Measurements from ENCODE around the gene TMEM229B. TPM values are rescaled to one million over a fixed set of nuclear protein-coding genes. Genes with fewer than 3 reads are reported as not detected.

Gene TMEM229B
- total and polyA plus RNA-seq, 4 donors: 1.5 to 4.5 (median 2.5) TPM

GRCh38 chr14:67468378-67468730 is 20.2 kb downstream of the TMEM229B start:
- no peak overlapping the region for H3K4me3 ChIP-seq
- no peaks in the 10 kb centered on the region for H3K9me3 ChIP-seq (ENCODE audit: control insufficient read depth in 4 of 4, insufficient read depth in 3 of 4, low read length in 3 of 4)
- peaks cover 0 to 3% (median 0%) of the 10 kb centered on the region in 3 donors for H3K27me3 ChIP-seq (ENCODE audit: control insufficient read depth in 3 of 3, insufficient read depth in 3 of 3, low read length in 2 of 3)
- H3K9ac ChIP-seq (ENCODE audit: insufficient read depth in 1 of 2, low read length in 2 of 2): no peak overlapping the region
- no peak for TF ChIP-seq CTCF (IDR thresholded peaks at IDR 0.05; ENCODE audit: control extremely low read depth, extremely low read depth)
- no peaks in the 10 kb centered on the region for H3K36me3 ChIP-seq (ENCODE audit: control insufficient read depth in 4 of 4, insufficient read depth in 4 of 4, low read length in 4 of 4)
- 83 to 88% methylated on average over 6 of the region's 6 CpGs for WGBS, 2 donors
- ATAC-seq (ENCODE audit: insufficient read depth, low FRiP score) (no peak), DNase-seq (no peak)
- H3K27ac ChIP-seq (ENCODE audit: low read depth in 1 of 2, low read length in 1 of 2): no peak overlapping the region
- H3K4me1 ChIP-seq (ENCODE audit: control insufficient read depth in 5 of 5, insufficient read depth in 5 of 5, low read length in 5 of 5): no peaks in the 10 kb centered on the region

DNA sequence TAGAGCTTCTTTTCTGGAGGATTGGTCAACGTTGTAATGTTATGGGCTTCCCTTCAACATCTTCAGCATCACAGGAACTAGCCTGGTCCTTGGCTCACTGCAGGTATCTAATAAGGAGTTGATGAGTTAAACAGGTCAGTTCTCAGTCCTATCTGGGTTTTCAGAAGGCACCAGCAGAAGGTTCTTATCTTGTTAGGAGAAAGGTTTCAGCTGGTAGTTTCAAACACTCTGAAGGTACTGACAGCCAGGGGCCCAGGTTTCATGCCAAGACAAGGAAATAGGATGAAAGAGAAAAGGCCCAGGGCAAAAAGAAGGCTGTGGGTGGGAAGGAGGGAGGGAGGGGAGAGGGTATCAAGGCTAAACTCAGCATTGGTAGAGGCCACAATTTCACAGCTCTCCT is 21.4 kb downstream of the TMEM229B start:
- Histone ChIP-seq H3K9ac (ENCODE audit: insufficient read depth in 1 of 2, low read length in 2 of 2) (no peak overlapping the region), H3K9me3 (ENCODE audit: control insufficient read depth in 4 of 4, insufficient read depth in 3 of 4, low read length in 3 of 4) (no peaks in the 10 kb centered on the region), H3K4me1 (ENCODE audit: control insufficient read depth in 5 of 5, insufficient read depth in 5 of 5, low read length in 5 of 5) (no peaks in the 10 kb centered on the region), H3K27ac (ENCODE audit: low read depth in 1 of 2, low read length in 1 of 2) (no peak overlapping the region), H3K4me3 (no peak overlapping the region), H3K27me3 (ENCODE audit: control insufficient read depth in 3 of 3, insufficient read depth in 3 of 3, low read length in 2 of 3) (peaks cover 0 to 3% (median 0%) of the 10 kb centered on the region in 3 donors), H3K36me3 (ENCODE audit: control insufficient read depth in 4 of 4, insufficient read depth in 4 of 4, low read length in 4 of 4) (no peaks in the 10 kb centered on the region)
- ATAC-seq (ENCODE audit: insufficient read depth, low FRiP score) (no peak), DNase-seq (no peak)
- 79 to 93% methylated on average over 1 of the region's 1 CpG for WGBS, 2 donors
- TF ChIP-seq CTCF (IDR thresholded peaks at IDR 0.05; ENCODE audit: control extremely low read depth, extremely low read depth): no peak

DNA sequence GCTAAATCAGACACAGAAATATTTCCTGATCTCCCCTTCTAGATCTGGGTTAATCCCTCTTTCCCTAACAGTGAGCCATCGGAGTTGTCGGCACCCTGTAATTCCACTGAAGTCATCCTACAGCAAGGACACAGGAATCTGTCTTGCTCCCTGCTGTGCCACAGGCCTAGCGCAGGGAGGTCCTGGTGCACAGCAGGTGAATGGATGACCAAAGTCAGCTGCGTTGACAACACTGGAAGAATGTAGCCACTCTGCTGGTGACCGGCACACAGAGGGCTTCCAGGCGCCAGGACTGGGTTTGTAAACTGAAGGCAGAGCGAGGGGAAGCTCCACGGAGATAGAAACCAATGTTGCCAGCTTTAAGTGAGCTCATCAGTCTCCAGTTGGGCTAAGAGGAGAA is 23.6 kb downstream of the TMEM229B start:
- TF ChIP-seq CTCF (IDR thresholded peaks at IDR 0.05; ENCODE audit: control extremely low read depth, extremely low read depth): no peak
- Histone ChIP-seq H3K9me3 (ENCODE audit: control insufficient read depth in 4 of 4, insufficient read depth in 3 of 4, low read length in 3 of 4) (no peaks in the 10 kb centered on the region), H3K36me3 (ENCODE audit: control insufficient read depth in 4 of 4, insufficient read depth in 4 of 4, low read length in 4 of 4) (no peaks in the 10 kb centered on the region), H3K27ac (ENCODE audit: low read depth in 1 of 2, low read length in 1 of 2) (no peak overlapping the region), H3K4me3 (no peak overlapping the region), H3K4me1 (ENCODE audit: control insufficient read depth in 5 of 5, insufficient read depth in 5 of 5, low read length in 5 of 5) (no peaks in the 10 kb centered on the region), H3K9ac (ENCODE audit: insufficient read depth in 1 of 2, low read length in 2 of 2) (no peak overlapping the region), H3K27me3 (ENCODE audit: control insufficient read depth in 3 of 3, insufficient read depth in 3 of 3, low read length in 2 of 3) (peaks cover 0 to 3% (median 0%) of the 10 kb centered on the region in 3 donors)
- ATAC-seq (ENCODE audit: insufficient read depth, low FRiP score) (no peak), DNase-seq (no peak)
- 86 to 90% methylated on average over 8 of the region's 8 CpGs for WGBS, 2 donors

DNA sequence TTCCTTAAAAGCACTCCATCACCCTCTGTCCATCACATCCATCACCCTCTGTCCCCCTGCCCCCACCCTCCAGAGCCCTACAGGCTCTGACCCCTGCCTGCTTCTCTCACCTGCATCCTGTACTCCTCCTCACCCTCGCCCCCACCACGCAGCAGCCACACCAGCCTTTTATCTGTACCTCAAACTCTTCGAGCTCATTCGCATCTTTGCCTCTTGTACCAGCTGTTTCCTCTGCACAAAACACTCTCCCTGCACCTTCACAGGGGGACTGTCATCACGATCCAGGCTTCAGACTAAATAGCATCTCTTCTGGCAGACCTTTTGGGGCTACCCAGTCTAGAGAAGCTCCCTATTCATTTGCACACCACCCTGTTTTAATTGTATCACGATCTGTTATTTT is 24.1 kb downstream of the TMEM229B start:
- no peak for DNase-seq
- Histone ChIP-seq H3K4me1 (ENCODE audit: control insufficient read depth in 5 of 5, insufficient read depth in 5 of 5, low read length in 5 of 5) (no peaks in the 10 kb centered on the region), H3K9me3 (ENCODE audit: control insufficient read depth in 4 of 4, insufficient read depth in 3 of 4, low read length in 3 of 4) (no peaks in the 10 kb centered on the region), H3K36me3 (ENCODE audit: control insufficient read depth in 4 of 4, insufficient read depth in 4 of 4, low read length in 4 of 4) (no peaks in the 10 kb centered on the region), H3K27ac (ENCODE audit: low read depth in 1 of 2, low read length in 1 of 2) (no peak overlapping the region), H3K9ac (ENCODE audit: insufficient read depth in 1 of 2, low read length in 2 of 2) (no peak overlapping the region), H3K27me3 (ENCODE audit: control insufficient read depth in 3 of 3, insufficient read depth in 3 of 3, low read length in 2 of 3) (peaks cover 0 to 3% (median 0%) of the 10 kb centered on the region in 3 donors), H3K4me3 (no peak overlapping the region)
- TF ChIP-seq CTCF (IDR thresholded peaks at IDR 0.05; ENCODE audit: control extremely low read depth, extremely low read depth): no peak
- WGBS, 2 donors: 53 to 59% methylated on average over 6 of the region's 6 CpGs
- ATAC-seq (ENCODE audit: insufficient read depth, low FRiP score): no peak
